ENCODE results near the gene GFPT2.

DNA sequence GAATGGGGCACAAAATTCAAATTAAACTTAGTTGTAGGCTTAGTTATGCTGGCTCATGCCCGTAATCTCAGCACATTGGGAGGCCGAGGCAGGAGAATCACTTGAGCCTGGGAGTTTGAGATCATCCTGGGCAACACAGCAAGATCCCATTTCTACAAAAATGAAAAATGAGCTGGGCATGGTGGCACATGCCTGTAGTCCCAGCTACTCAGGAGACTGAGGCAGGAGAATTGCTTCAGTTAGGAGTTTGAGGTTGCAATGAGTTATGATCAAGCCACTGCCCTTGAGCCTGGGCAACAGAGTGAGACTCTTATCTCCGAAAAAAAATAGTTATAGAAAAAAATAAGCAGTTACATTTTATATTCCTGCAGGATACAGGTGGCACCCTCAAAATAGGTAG is 20.7 kb upstream of the GFPT2 start:
- TF ChIP-seq, protein P1, sequence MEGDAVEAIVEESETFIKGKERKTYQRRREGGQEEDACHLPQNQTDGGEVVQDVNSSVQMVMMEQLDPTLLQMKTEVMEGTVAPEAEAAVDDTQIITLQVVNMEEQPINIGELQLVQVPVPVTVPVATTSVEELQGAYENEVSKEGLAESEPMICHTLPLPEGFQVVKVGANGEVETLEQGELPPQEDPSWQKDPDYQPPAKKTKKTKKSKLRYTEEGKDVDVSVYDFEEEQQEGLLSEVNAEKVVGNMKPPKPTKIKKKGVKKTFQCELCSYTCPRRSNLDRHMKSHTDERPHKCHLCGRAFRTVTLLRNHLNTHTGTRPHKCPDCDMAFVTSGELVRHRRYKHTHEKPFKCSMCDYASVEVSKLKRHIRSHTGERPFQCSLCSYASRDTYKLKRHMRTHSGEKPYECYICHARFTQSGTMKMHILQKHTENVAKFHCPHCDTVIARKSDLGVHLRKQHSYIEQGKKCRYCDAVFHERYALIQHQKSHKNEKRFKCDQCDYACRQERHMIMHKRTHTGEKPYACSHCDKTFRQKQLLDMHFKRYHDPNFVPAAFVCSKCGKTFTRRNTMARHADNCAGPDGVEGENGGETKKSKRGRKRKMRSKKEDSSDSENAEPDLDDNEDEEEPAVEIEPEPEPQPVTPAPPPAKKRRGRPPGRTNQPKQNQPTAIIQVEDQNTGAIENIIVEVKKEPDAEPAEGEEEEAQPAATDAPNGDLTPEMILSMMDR (conservative IDR thresholded peaks at IDR 0.05 in 1 of 2, IDR thresholded peaks at IDR 0.05 in 1 of 2; ENCODE audit: extremely low read depth in 1 of 2, insufficient read depth in 1 of 2, low read depth in 1 of 2, low read length in 2 of 2): no peak
- no peak for TF ChIP-seq EZH2 (IDR thresholded peaks at IDR 0.05; ENCODE audit: borderline replicate concordance, low read length)
